OCI-LY1 (cell line): ENCODE results near the gene ADCY2.

Source experiments
- CTCF ChIP-seq: fragments of 200-600 bp; sonication (generic), shearing (Covaris generic); IDR thresholded peaks from 2 replicates; pipeline ENCODE4 v1.5.1; 2017; ENCODE audit warnings: mild to moderate bottlenecking, antibody characterized with exemption, low read length, moderate library complexity, mixed read lengths
- EZH2 ChIP-seq: fragments of 200-600 bp; sonication (generic), shearing (Covaris generic); IDR thresholded peaks from 2 replicates; pipeline ENCODE4 v1.8.0; 2017; ENCODE audit warnings: borderline replicate concordance, mixed run types, mild to moderate bottlenecking, antibody characterized with exemption, low read length, moderate library complexity, mixed read lengths

DNA sequence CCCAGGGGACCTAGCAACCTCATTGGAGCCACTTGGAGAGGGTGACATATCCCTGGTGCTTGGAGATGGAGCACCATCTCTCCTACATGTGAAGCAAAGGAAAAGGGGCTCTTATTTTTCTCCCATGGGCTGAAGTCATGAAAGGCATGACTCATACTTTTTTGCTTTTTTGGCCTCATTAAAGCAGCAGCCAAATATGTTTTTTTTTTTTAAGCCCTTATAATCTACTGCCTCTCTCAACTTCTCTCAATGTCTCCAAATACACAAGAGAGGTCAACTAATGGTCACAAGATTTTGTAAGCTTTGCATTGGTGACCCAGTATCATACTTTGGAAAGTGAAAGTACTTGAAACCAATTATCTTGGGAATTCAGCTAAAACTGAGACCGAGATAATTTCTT is 456.6 kb downstream of the ADCY2 start:
- no peak for TF ChIP-seq CTCF
- TF ChIP-seq EZH2 = no peak
